ENCODE results near the gene OTX2. TPM values are rescaled to one million over a fixed set of nuclear protein-coding genes. Genes with fewer than 3 reads are reported as not detected.

OTX2 gene
- polyA plus RNA-seq, 3 donors: not detected

GRCh38 chr14:56808383-56809269 lies 1.7 kb downstream of the OTX2 start:
- Histone ChIP-seq H4K20me1 (ENCODE audit: insufficient read depth, low read length) (no peaks in the 10 kb centered on the region), H3K9ac (ENCODE audit: insufficient read depth, low read length, poor library complexity, severe bottlenecking) (no peak overlapping the region), H3K4me2 (replicated peaks; ENCODE audit: extremely low read depth, low read length, poor library complexity, severe bottlenecking) (no peak overlapping the region), H3K27me3 (ENCODE audit: control insufficient read depth in 2 of 2, insufficient read depth in 2 of 2, low read length in 2 of 2) (peaks cover 94 to 99% of the 10 kb centered on the region in 2 donors), H2AFZ (ENCODE audit: insufficient read depth, low read depth, low read length, poor library complexity, severe bottlenecking) (no peak overlapping the region), H3K79me2 (ENCODE audit: insufficient read depth, low read length) (no peaks in the 10 kb centered on the region), H3K27ac (ENCODE audit: low read depth in 1 of 2, low read length in 2 of 2) (no peak overlapping the region), H3K4me1 (ENCODE audit: control insufficient read depth in 1 of 2, insufficient read depth in 2 of 2, low read length in 2 of 2) (no peaks in the 10 kb centered on the region), H3K36me3 (replicated peaks in 1 of 2; ENCODE audit: control insufficient read depth in 1 of 2, insufficient read depth in 2 of 2, low read length in 2 of 2) (no peaks in the 10 kb centered on the region), H3K4me3 (replicated peaks in 1 of 3; ENCODE audit: low read depth in 2 of 3, low read length in 3 of 3) (no peak overlapping the region), H3K9me3 (replicated peaks in 1 of 2; ENCODE audit: control insufficient read depth in 1 of 2, insufficient read depth in 1 of 2, low read length in 2 of 2) (peaks cover 17 to 74% of the 10 kb centered on the region in 2 donors)
- H3K27me3 Mint-ChIP-seq (ENCODE audit: low read depth in 3 of 3): peaks cover 93 to 100% (median 97%) of the 10 kb centered on the region in 3 donors
- WGBS (ENCODE audit: insufficient coverage): 7% methylated on average over 61 of the region's 71 CpGs
- H3K27ac Mint-ChIP-seq: no peak overlapping the region
- intact Hi-C loops (cut with micrococcal nuclease): no loop called here
- peaks cover 6% of the 10 kb centered on the region for H3K4me1 Mint-ChIP-seq
- no peak for DNase-seq
- no peak for TF ChIP-seq CTCF (IDR thresholded peaks at IDR 0.05)
- H3K36me3 Mint-ChIP-seq: peaks cover 2 to 24% of the 10 kb centered on the region in 2 donors
- H3K9me3 Mint-ChIP-seq: peaks cover 3 to 63% (median 47%) of the 10 kb centered on the region in 7 donors
- peak overlapping the region in 1 of 2 donors; percentile 87 for H3K4me3 Mint-ChIP-seq

GRCh38 chr14:56808110-56808382 lies 2.2 kb downstream of the OTX2 start:
- Histone ChIP-seq H4K20me1 (ENCODE audit: insufficient read depth, low read length) (no peaks in the 10 kb centered on the region), H3K4me1 (ENCODE audit: control insufficient read depth in 1 of 2, insufficient read depth in 2 of 2, low read length in 2 of 2) (no peaks in the 10 kb centered on the region), H3K9me3 (replicated peaks in 1 of 2; ENCODE audit: control insufficient read depth in 1 of 2, insufficient read depth in 1 of 2, low read length in 2 of 2) (peaks cover 17 to 74% of the 10 kb centered on the region in 2 donors), H3K27ac (ENCODE audit: low read depth in 1 of 2, low read length in 2 of 2) (no peak overlapping the region), H2AFZ (ENCODE audit: insufficient read depth, low read depth, low read length, poor library complexity, severe bottlenecking) (no peak overlapping the region), H3K4me2 (replicated peaks; ENCODE audit: extremely low read depth, low read length, poor library complexity, severe bottlenecking) (no peak overlapping the region), H3K27me3 (ENCODE audit: control insufficient read depth in 2 of 2, insufficient read depth in 2 of 2, low read length in 2 of 2) (peaks cover 94 to 99% of the 10 kb centered on the region in 2 donors), H3K9ac (ENCODE audit: insufficient read depth, low read length, poor library complexity, severe bottlenecking) (no peak overlapping the region), H3K36me3 (replicated peaks in 1 of 2; ENCODE audit: control insufficient read depth in 1 of 2, insufficient read depth in 2 of 2, low read length in 2 of 2) (no peaks in the 10 kb centered on the region), H3K4me3 (replicated peaks in 1 of 3; ENCODE audit: low read depth in 2 of 3, low read length in 3 of 3) (no peak overlapping the region), H3K79me2 (ENCODE audit: insufficient read depth, low read length) (no peaks in the 10 kb centered on the region)
- TF ChIP-seq CTCF (IDR thresholded peaks at IDR 0.05): no peak
- DNase-seq: no peak
- H3K27me3 Mint-ChIP-seq (ENCODE audit: low read depth in 3 of 3): peaks cover 93 to 100% (median 97%) of the 10 kb centered on the region in 3 donors
- 1% methylated on average over 11 of the region's 16 CpGs for WGBS (ENCODE audit: insufficient coverage)
- peaks cover 3 to 63% (median 48%) of the 10 kb centered on the region in 7 donors for H3K9me3 Mint-ChIP-seq
- H3K27ac Mint-ChIP-seq: no peak overlapping the region
- peaks cover 6% of the 10 kb centered on the region for H3K4me1 Mint-ChIP-seq
- intact Hi-C loops (cut with micrococcal nuclease): no loop called here
- H3K36me3 Mint-ChIP-seq: peaks cover 2 to 24% of the 10 kb centered on the region in 2 donors
- H3K4me3 Mint-ChIP-seq: peak overlapping the region in 1 of 2 donors; percentile 87

Data from CD14-positive monocyte (primary cell).